IgD-negative memory B cell (primary cell): ENCODE results near the gene UBE2L5. TPM values are rescaled to one million over a fixed set of nuclear protein-coding genes. Genes with fewer than 3 reads are reported as not detected.

Source experiments
- H3K27ac Mint-ChIP-seq, 3 donors: one replicate each; pipeline ENCODE4 v1.8.0; 2020 to 2022; ENCODE audit warnings: mild to moderate bottlenecking in 3 of 3, mixed read lengths in 3 of 3, moderate library complexity in 1 of 3
- H3K27me3 Mint-ChIP-seq: one replicate; pipeline ENCODE4 v1.8.0; 2021; ENCODE audit warnings: mixed read lengths
- H3K36me3 Mint-ChIP-seq: one replicate; pipeline ENCODE4 v1.8.0; 2020; ENCODE audit warnings: mild to moderate bottlenecking, mixed read lengths
- H3K4me1 Mint-ChIP-seq, 3 donors: one replicate each; pipeline ENCODE4 v1.8.0; 2020 to 2022; ENCODE audit warnings: mixed read lengths in 3 of 3, mild to moderate bottlenecking in 1 of 3
- H3K4me3 Mint-ChIP-seq, 4 donors: one replicate each; pipeline ENCODE4 v1.8.0; 2020 to 2022; ENCODE audit warnings: mild to moderate bottlenecking in 4 of 4, mixed read lengths in 4 of 4, moderate library complexity in 3 of 4
- H3K9me3 Mint-ChIP-seq, 3 donors: one replicate each; pipeline ENCODE4 v1.8.0; 2020 to 2021; ENCODE audit warnings: mixed read lengths in 3 of 3, mild to moderate bottlenecking in 1 of 3
- polyA plus RNA-seq: library from polyadenylated mRNA; unstranded; fragments of 300-500 nt; fragmentation: Illumina TruSeq; gene quantifications from one replicate; pipeline ENCODE4 v1.2.3, GENCODE V29; 2021

Gene UBE2L5
- polyA plus RNA-seq, 1 donor from 2014 or later = not detected

DNA sequence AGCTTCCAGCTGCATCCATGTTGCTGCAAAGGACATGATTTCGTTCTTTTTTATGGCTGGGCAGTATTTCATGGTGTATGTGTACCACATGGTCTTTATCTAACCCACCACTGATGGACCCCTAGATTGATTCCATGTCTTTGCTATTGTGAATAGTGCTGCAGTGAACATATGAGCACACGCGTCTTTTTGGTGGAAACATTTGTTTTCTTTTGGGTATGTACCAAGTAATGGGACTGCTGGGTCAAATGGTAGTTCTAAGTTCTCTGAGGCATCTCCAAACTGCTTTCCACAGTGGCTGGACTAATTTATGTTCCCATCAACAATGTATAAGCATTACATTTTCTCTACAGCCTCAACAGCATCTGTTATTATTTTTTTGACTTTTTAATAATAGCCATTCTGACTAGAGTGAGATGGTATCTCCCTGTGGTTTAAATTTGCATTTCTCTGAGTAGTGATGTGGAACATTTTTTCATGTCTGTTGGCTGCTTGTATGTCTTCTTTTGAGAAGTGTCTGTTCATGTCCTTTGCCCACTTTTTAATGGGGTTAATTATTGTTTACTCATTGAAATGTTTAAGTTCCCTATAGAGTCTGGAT, 6.8 kb upstream of the UBE2L5 start:
- no peaks in the 10 kb centered on the region for H3K27me3 Mint-ChIP-seq
- H3K4me1 Mint-ChIP-seq = peaks cover 40 to 55% (median 47%) of the 10 kb centered on the region in 3 donors
- H3K4me3 Mint-ChIP-seq = peak overlapping the region; percentile 49 to 82 (median 62)
- no peaks in the 10 kb centered on the region for H3K9me3 Mint-ChIP-seq
- H3K27ac Mint-ChIP-seq = peak overlapping the region; percentile 75 to 93 (median 76)
- peaks cover 1% of the 10 kb centered on the region for H3K36me3 Mint-ChIP-seq

DNA sequence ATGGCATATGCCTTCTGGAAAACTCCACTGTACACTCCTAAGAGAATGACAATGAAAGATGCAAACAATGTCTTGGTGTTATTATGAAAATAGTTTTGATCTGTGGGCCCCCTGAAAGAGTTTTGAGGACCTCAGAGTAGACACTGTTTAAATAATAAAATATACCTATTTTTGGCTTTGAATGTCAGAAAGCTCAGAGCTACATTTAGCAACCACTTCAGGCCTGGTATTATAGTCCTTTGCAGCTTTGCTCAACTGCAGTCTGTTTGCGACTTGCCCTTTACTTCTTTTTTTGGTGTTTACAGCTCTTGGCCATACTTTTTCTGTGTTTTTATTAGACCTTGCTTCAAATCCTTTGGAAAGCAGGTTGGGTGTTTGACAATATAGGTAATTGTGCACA, 5.8 kb upstream of the UBE2L5 start:
- Mint-ChIP-seq H3K9me3 (no peaks in the 10 kb centered on the region), H3K4me1 (peaks cover 45 to 62% (median 50%) of the 10 kb centered on the region in 3 donors), H3K27ac (peak overlapping the region in 2 of 3 donors; percentile 31 to 59), H3K27me3 (no peaks in the 10 kb centered on the region), H3K36me3 (peaks cover 1% of the 10 kb centered on the region), H3K4me3 (peak overlapping the region in 2 of 4 donors; percentile 27 to 48)

DNA sequence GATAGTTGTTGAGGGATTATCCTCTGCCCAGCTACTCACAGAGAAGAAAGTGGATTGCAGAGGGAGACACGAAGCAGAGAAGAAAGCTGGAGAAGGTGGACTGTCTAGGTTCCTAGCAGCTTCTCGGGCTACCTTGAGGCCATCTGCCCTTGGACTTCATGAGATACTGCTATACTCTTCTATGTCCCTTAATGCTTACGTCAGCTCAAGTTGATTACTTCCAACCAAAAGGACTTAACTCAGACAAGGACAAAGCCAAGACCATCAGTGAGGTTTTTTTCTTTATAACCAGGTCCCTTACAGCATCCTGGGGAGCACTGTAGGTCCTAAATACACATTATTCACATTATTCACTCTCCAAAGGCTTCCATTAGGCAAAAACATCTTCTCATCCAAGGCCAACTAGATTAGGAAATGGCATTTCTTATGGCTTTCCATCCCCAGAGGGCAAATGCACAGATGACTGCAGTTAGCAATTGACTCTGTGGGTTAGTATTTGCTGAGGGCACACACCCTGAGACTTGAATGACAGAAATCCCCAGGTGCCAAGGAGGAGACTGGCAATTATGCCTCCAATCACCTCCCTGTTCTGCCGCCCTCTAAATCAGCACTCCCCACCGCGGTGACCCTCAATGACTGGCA, 4.1 kb upstream of the UBE2L5 start:
- Mint-ChIP-seq H3K4me1 (peaks cover 43 to 60% (median 51%) of the 10 kb centered on the region in 3 donors), H3K27me3 (no peaks in the 10 kb centered on the region), H3K9me3 (no peaks in the 10 kb centered on the region), H3K27ac (peak overlapping the region; percentile 0 to 54 (median 8)), H3K36me3 (peaks cover 1% of the 10 kb centered on the region), H3K4me3 (peak overlapping the region in 1 of 4 donors; percentile 67)

DNA sequence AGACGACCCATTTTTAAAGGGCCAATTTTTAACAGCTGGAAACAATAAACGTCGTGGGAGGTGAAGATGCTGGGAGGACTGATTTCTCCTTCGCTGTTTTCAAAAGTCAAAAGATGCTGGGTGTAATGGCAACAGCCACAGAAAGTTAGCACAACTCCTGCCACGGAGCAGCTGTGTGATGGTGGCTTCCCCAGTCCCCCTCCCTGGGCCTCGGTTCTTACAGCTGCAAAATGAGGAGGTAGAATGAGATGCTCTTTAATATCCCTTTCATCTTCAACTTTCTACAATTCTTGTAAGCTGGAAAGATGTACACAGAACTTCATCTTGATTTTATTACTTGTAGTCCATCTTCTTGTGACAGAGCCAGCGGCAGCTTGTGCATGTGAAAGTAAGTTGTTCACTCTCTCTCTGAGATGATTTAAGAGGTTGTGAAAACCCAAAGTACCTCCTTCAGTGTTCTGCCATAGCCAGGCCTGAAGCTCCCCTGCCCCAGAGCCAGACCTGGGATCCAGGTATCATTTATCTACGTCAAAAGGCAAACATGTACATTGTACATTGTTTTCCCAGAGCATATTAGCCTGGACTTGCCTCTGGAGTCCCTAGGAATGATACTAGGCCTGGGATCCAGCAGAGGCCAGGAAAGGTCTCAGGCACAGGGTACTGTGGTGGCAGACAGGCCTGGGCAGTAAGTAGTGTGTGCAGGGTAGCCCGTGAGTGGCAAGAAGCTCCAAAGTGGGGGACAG, 3.4 kb upstream of the UBE2L5 start:
- Mint-ChIP-seq H3K36me3 (peaks cover 1% of the 10 kb centered on the region), H3K4me1 (peaks cover 40 to 60% (median 44%) of the 10 kb centered on the region in 3 donors), H3K27ac (peak overlapping the region in 1 of 3 donors; percentile 54), H3K27me3 (no peaks in the 10 kb centered on the region), H3K9me3 (no peaks in the 10 kb centered on the region), H3K4me3 (peak overlapping the region in 1 of 4 donors; percentile 67)

DNA sequence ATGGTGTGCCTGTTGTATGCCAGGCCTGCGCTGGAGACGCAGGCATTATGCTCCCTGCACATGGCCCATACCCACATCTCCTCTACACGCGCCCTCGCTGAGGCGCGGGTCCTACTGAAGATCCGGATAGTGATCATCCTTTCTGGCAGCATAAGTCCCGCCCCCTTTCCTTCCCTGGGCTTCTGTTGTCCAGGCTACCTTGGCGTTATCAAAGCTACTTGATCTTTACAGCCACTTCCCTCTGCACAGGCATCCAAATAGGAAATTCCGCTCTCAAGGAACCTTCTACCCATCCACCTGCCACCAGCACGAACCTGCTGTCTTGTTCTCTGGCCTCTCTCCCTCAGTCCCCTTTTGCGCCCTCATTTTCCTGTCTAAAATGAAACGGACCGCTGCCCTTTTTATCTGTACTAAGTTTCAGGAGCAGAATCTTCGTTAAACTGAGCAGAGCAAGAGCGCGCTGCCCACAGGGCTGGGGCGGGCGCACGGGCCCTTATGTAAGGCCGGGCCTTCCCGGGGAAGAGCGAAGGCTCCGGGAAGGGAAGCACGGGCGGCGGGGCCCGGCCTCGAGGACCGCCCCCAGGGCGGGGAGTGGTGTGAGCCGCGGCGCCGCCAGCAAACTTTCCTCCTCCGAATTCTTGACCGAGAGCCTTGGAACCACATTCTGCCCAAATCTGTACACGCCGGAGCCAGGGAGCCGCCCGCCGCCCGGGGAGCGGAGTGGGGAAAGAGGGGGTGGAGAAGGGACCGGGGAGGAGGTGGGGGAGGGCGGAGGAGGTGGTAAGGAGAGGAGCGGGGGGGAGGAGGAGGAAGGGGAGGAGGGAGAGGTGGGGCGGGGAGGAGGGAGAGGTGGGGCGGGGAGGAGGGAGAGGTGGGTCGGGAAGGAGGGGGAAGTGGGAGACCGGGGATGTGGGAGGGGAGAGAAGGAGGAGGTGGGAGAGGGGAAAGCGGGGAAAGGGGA, 920 bp upstream of the UBE2L5 start:
- peak overlapping the region; percentile 83 to 91 (median 87) for H3K4me3 Mint-ChIP-seq
- no peaks in the 10 kb centered on the region for H3K27me3 Mint-ChIP-seq
- H3K4me1 Mint-ChIP-seq = peaks cover 30 to 43% (median 33%) of the 10 kb centered on the region in 3 donors
- H3K9me3 Mint-ChIP-seq = no peaks in the 10 kb centered on the region
- peaks cover 1% of the 10 kb centered on the region for H3K36me3 Mint-ChIP-seq
- H3K27ac Mint-ChIP-seq = peak overlapping the region; percentile 25 to 72 (median 30)

DNA sequence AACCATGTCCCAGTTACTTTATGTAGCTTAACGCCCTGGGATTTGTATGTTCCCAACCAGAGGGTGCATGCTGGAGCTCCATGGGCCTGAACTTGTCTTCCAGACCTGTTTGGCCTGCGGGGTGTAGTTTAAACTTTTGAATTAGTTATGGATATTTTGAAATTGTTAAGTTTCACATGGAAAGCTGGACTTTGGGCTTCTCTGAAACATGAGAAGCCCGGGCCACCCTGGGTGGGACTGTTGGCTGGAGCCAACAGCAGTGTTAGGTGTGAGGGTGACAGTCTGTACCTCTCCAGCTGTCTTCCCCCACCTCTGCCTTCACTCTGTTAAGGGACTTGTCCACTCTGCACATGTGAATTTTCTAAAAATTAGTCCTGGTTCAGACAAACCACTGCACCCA, 1.6 kb downstream of the UBE2L5 start:
- peak overlapping the region in 1 of 3 donors; percentile 83 for H3K27ac Mint-ChIP-seq
- peaks cover 0 to 2% (median 0%) of the 10 kb centered on the region in 3 donors for H3K9me3 Mint-ChIP-seq
- peaks cover 1% of the 10 kb centered on the region for H3K36me3 Mint-ChIP-seq
- H3K4me3 Mint-ChIP-seq = peak overlapping the region in 1 of 4 donors; percentile 88
- peaks cover 25 to 34% (median 27%) of the 10 kb centered on the region in 3 donors for H3K4me1 Mint-ChIP-seq
- no peaks in the 10 kb centered on the region for H3K27me3 Mint-ChIP-seq

DNA sequence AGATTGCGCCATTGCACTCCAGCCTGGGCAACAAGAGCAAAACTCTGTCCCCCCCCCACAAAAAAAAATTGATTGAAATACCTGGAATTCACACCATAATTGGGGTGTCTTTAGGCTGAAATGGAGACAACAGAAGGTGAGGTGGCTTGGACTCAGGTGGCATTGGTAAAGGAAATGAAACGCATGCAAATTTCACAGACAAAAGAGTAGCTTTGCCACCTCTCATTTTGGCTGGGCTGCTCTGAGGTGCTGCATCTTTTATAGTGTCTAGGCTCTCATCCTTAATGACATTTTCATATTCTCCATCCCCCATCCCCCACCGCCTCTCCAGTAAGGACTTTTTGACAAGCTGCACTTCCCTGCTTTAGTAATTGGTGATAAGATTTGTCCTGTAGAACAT, 6.9 kb downstream of the UBE2L5 start:
- peak overlapping the region in 1 of 4 donors; percentile 59 for H3K4me3 Mint-ChIP-seq
- peaks cover 32 to 33% (median 32%) of the 10 kb centered on the region in 3 donors for H3K4me1 Mint-ChIP-seq
- peaks cover 0 to 2% (median 0%) of the 10 kb centered on the region in 3 donors for H3K9me3 Mint-ChIP-seq
- peak overlapping the region in 2 of 3 donors; percentile 33 to 36 for H3K27ac Mint-ChIP-seq
- peaks cover 1% of the 10 kb centered on the region for H3K27me3 Mint-ChIP-seq
- no peaks in the 10 kb centered on the region for H3K36me3 Mint-ChIP-seq

DNA sequence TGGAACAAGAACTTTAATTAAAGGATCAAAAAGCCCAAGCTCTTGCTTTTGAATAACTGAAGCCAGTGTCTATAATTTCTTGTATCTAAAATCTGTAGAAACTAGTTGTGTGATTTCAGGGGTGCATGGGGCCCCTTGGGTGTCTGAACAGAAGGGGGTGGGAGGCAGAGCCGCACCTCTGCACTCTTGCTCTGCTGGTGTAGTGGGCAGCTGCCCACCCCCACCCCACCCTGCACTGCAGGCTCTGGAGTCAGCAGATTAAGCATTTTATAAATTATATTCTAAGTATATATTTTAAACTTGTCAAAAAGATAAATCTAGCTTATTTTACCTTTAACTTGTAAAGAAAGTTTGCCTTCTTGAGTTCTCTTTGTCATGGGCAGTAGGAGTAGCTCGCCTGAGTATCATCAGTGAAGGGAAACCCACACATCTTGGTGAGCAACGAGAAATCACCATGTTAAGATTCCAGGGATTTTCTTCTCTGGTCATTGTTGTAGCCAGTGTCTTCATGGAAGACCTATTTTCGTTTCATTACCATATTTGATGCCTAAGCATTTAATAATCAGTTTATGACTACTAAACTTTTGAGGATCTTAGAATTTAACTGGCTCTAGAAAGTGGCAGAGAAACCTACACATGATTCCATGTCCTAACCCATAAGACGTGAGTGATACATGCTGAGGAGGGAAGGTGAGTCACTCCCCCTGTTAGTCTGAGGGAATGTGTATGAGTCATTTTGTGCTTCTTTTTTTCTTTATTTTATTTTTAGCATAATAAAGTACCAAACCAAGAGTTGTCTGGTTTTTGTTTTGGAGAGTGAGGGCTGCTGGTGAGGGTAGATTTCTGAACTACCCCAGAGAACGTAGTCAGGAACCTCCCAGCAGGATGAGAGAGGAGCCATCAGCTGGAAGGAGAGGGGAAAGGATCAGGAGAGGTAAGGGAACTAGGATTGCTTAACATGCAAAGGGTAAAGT, 7.7 kb downstream of the UBE2L5 start:
- Mint-ChIP-seq H3K9me3 (peaks cover 0 to 2% (median 0%) of the 10 kb centered on the region in 3 donors), H3K4me3 (peak overlapping the region in 2 of 4 donors; percentile 70 to 86), H3K4me1 (peaks cover 31 to 32% (median 32%) of the 10 kb centered on the region in 3 donors), H3K36me3 (no peaks in the 10 kb centered on the region), H3K27ac (peak overlapping the region in 2 of 3 donors; percentile 33 to 36), H3K27me3 (peaks cover 1% of the 10 kb centered on the region)

DNA sequence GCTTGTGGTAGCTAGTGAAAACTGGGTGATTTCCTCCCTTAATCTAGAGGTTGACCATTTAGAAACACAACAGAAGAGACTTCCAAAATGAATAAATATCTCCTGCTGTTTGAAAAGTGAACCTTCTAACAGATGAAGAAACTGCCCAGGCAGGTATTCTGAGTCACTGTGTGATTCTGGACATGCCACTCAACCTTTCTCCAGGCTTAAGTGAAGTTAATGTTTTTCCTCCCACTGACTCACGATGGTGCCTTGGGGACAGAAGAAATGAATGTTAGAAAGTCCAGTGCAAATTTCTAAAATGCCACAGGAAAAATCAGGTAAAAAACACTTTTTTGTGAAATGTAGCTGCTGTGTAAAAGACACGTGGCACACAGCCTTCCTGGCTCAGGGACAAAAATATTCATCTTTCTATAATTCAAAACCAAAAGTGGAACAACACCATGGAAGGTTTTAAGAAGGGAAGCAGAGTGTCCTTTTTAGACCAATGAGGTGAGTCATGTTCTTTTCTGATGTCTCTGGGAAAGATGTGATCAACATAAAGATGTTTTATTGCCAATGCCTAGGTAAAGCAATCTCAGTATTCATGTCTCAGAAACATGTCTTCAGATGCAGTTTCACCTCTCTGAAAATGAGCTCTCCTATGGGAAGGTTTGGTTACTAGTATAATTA, 9.1 kb downstream of the UBE2L5 start:
- peaks cover 1% of the 10 kb centered on the region for H3K27me3 Mint-ChIP-seq
- H3K4me1 Mint-ChIP-seq = peaks cover 30 to 32% (median 32%) of the 10 kb centered on the region in 3 donors
- H3K9me3 Mint-ChIP-seq = peaks cover 0 to 2% (median 0%) of the 10 kb centered on the region in 3 donors
- H3K36me3 Mint-ChIP-seq = no peaks in the 10 kb centered on the region
- peak overlapping the region in 1 of 3 donors; percentile 17 for H3K27ac Mint-ChIP-seq
- H3K4me3 Mint-ChIP-seq = peak overlapping the region in 2 of 4 donors; percentile 24 to 66

DNA sequence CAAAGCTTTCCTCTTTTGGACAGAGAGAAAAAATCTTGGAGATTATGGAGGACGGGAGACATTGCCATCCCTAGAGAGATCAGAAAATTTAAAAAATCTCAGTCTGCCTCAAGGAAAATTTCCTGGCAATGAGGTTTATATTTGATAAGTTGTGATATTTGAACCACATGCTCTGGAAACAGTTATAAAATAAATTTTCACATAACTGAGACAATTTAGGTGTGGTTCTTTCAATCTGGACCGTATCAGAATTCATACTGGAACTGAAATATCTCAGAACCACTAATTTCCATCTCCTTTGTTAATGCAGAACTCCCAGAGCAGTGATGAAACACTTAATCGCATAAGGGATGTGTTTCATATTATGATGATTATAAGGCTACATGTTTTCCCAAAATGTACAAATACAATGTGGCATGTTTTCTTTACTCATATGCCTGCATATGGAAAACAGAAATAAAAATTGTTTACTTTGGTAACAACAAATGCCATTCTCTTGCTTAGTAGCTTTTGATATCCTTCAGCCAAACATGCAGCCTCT, 13.7 kb downstream of the UBE2L5 start:
- Mint-ChIP-seq H3K9me3 (no peaks in the 10 kb centered on the region), H3K4me3 (no peak overlapping the region), H3K27ac (no peak overlapping the region), H3K36me3 (no peaks in the 10 kb centered on the region), H3K27me3 (no peaks in the 10 kb centered on the region), H3K4me1 (peaks cover 12 to 20% (median 13%) of the 10 kb centered on the region in 3 donors)

DNA sequence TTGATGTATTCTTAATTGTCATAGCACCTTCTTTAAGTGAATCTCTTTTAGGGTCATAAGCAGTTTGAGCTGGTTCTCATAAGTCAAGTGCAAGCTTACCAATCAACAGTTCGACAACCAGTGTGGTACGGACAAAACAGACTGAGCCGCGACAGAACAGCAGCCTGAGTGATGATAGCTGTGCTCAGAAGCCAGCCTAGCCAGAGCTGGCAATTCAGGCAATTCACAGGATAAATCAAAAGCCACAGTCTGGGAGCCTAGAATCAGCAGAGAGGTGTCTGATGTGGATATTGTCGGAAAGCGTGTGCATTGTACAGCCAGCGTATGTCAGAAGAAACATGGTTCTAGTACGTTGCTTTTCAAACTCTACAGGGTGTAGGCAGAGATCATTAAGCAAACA, 14.9 kb downstream of the UBE2L5 start:
- H3K4me3 Mint-ChIP-seq = no peak overlapping the region
- peak overlapping the region in 1 of 3 donors; percentile 64 for H3K27ac Mint-ChIP-seq
- H3K27me3 Mint-ChIP-seq = no peaks in the 10 kb centered on the region
- H3K9me3 Mint-ChIP-seq = no peaks in the 10 kb centered on the region
- H3K36me3 Mint-ChIP-seq = no peaks in the 10 kb centered on the region
- H3K4me1 Mint-ChIP-seq = peaks cover 7 to 15% (median 12%) of the 10 kb centered on the region in 3 donors

DNA sequence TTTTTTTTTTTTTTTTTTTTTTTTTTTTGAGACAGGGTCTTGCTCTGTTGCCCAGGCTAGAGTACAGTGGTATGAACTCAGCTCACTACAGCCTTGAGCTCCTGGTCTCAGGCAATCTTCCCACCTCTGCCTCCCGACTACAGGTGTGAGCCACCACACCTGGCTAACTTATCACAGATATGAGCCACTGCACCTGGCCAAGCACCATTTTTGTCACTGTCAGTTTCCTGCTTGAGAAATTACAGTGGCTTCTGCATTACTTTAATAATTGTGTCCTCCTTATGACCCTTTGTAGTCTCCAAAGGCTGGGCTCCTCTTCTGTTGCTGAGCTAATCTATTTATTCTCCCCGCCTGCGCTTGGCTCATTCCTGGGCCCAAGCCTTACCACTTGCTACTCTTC, 16.0 kb downstream of the UBE2L5 start:
- H3K4me1 Mint-ChIP-seq = peaks cover 13 to 23% (median 18%) of the 10 kb centered on the region in 3 donors
- H3K27ac Mint-ChIP-seq = peak overlapping the region in 1 of 3 donors; percentile 14
- H3K9me3 Mint-ChIP-seq = no peaks in the 10 kb centered on the region
- H3K27me3 Mint-ChIP-seq = no peaks in the 10 kb centered on the region
- H3K4me3 Mint-ChIP-seq = no peak overlapping the region
- no peaks in the 10 kb centered on the region for H3K36me3 Mint-ChIP-seq
